ENCODE results near the gene DNER. TPM values are rescaled to one million over a fixed set of nuclear protein-coding genes. Genes with fewer than 3 reads are reported as not detected.

Gene DNER
- total and polyA plus RNA-seq, 2 donors (not counting 3 experiments of a cell fraction or from before 2014, with no cell fraction given) = 0.01 TPM; not detected in 1

GRCh38 chr2:229701062-229701461 is 13.3 kb downstream of the DNER start:
- Histone ChIP-seq H3K4me3 (replicated peaks in 1 of 3; ENCODE audit: insufficient read depth in 1 of 3, low read depth in 1 of 3, low read length in 3 of 3) (no peak overlapping the region), H3K27me3 (ENCODE audit: control insufficient read depth in 2 of 2, insufficient read depth in 2 of 2, low read length in 2 of 2) (no peaks in the 10 kb centered on the region), H3K27ac (ENCODE audit: insufficient read depth, low read depth, low read length) (no peak overlapping the region), H3K36me3 (ENCODE audit: control insufficient read depth in 2 of 2, extremely low read depth in 1 of 2, insufficient read depth in 2 of 2, low read length in 2 of 2) (no peaks in the 10 kb centered on the region), H3K9ac (replicated peaks; ENCODE audit: extremely low read depth, insufficient read depth, low read length) (no peak overlapping the region), H3K79me2 (ENCODE audit: control insufficient read depth, insufficient read depth, low read length) (no peaks in the 10 kb centered on the region), H3K4me1 (ENCODE audit: control insufficient read depth, extremely low read depth, insufficient read depth, low read length) (no peaks in the 10 kb centered on the region), H2AFZ (ENCODE audit: low read depth, low read length) (no peak overlapping the region), H3K9me1 (replicated peaks; ENCODE audit: control insufficient read depth, extremely low read depth, insufficient read depth, low read length) (no peaks in the 10 kb centered on the region), H3K9me3 (replicated peaks; ENCODE audit: control insufficient read depth, insufficient read depth, low read length) (no peaks in the 10 kb centered on the region), H4K20me1 (replicated peaks; ENCODE audit: control insufficient read depth, extremely low read depth, insufficient read depth, low read length) (no peaks in the 10 kb centered on the region), H3K4me2 (ENCODE audit: insufficient read depth, low read length) (no peak overlapping the region)
- CTCF ChIA-PET = no interaction called here
- DNase-seq (ENCODE audit: low read depth, low spot score) (no peak), FAIRE-seq (no peak)
- dilution Hi-C loops (cut with MboI; ENCODE audit: extremely low pct_ligation_motif_present, low sequenced_read_pairs) = no loop called here
- intact Hi-C loops (cut with micrococcal nuclease) = no loop called here
- no TSS peak for BruUV-seq (replicated peaks)
- POLR2A ChIA-PET = no interaction called here
- TF ChIP-seq MAX (IDR thresholded peaks at IDR 0.05; ENCODE audit: insufficient read depth, insufficient read length) (no peak), EZH2 (IDR thresholded peaks at IDR 0.05; ENCODE audit: borderline replicate concordance, low read depth, low read length, severe bottlenecking) (no peak), FOS (IDR thresholded peaks at IDR 0.05; ENCODE audit: borderline replicate concordance, insufficient read depth, low read length) (no peak), GATA2 (IDR thresholded peaks at IDR 0.05; ENCODE audit: insufficient read depth, insufficient read length, low read depth, low read length) (no peak), POLR2A (IDR thresholded peaks at IDR 0.05; ENCODE audit: low read depth, low read length) (no peak), MYC (IDR thresholded peaks at IDR 0.05; ENCODE audit: low read depth, low read length) (no peak), CTCF (IDR thresholded peaks at IDR 0.05; ENCODE audit: extremely low read depth in 1 of 2, insufficient read depth in 1 of 2, low read depth in 1 of 2, low read length in 2 of 2) (no peak), JUN (IDR thresholded peaks at IDR 0.05; ENCODE audit: borderline replicate concordance, insufficient read depth, insufficient read length, low read depth) (no peak), POLR2AphosphoS5 (IDR thresholded peaks at IDR 0.05; ENCODE audit: insufficient read depth, low read depth, low read length) (no peak)
